Measurements from ENCODE around the gene FBN3.
A peak's percentile ranks its signal among the peaks of the same experiment; 100 is the strongest.
"Not testable (repeated sequence)": the region's sequence is repeated elsewhere in the genome, so short reads cannot be mapped to it uniquely, and the experiment has no call there.

FBN3 gene

DNA sequence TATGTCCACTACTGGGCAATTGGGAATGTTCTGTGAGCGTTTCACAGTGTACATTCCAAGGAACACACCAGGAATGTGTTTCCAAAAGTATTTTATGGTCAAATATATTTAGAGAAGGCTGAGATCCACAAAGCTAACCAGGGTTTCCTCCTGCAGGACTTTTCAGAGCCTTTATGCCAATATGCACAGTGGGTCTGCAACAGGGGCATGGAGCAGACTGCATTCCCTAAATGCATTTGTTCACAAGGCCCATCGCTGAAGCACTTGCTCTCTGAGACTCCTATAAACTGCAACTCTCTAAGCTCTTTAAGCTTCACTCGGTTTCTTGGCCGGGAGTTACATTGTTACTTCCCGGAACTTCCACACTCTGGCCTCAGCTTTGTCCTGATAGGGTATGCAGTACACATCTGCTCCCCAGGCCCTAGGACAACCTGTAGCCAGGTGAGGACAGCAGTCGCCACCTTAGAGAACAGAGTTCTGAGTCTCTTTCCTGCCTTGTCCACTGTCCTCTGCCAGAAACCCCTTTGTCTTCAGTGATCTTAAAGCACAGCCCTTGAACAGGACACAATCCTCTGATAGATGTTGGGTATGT lies 33.5 kb downstream of the FBN3 start:
- DNase-seq, result no peak

DNA sequence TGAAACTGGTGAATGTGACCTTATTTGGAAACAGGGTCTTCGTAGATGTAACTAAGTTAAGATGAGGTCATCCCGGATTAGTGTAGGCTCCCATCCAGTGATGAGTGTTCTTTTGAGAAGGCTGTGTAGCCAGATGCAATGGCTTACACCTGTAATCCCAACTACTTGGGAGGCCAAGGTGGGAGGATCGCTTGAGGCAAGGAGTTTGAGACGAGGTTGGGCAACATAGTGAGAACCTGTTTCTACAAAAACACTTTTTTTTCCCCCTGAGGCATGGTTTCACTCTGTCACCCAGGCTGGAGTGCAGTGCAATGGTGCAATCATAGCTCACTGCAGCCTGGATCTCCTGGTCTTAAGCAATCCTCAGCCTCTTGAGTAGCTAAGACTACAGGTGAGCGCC lies 36.4 kb downstream of the FBN3 start:
- peak; percentile 24 for DNase-seq

DNA sequence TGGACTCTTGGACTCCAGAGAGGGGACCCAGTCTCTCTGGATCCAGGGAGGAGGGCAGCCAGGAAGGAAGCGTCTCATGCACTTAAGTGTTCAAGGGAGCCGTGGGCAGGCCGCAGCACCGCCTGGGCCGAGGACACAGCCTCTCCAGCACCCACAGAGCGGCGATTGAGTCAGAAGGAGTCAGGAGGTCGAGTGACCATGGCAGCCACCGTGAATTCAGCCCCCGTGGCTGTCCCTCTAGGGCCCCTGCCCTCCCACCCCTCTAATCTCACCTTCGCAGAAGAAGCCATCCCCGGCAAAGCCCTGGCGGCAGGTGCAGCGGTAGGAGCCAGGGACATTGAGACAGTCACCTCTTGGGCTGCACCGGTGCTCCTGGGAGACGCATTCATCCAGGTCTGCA lies 38.0 kb downstream of the FBN3 start:
- no peak for DNase-seq

DNA sequence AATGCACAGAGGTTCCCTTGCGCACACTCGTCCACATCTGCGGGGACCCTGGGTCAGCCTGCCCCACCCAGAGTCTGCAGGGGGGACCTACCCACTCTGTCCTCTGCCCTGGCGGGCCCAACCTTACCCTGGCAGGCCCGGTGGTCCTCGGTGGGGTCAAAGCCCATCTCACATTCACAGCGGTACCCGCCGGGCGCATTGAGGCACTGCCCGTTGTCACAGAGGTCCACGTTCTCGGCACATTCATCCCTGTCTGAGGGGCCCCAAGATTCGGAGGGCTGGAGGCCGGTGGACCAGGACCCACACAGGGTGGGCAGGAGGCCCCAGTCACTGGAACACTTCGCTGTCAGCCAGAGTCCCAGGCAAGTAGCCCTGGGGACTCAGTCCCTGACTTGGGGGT lies 38.5 kb downstream of the FBN3 start:
- no peak for DNase-seq

DNA sequence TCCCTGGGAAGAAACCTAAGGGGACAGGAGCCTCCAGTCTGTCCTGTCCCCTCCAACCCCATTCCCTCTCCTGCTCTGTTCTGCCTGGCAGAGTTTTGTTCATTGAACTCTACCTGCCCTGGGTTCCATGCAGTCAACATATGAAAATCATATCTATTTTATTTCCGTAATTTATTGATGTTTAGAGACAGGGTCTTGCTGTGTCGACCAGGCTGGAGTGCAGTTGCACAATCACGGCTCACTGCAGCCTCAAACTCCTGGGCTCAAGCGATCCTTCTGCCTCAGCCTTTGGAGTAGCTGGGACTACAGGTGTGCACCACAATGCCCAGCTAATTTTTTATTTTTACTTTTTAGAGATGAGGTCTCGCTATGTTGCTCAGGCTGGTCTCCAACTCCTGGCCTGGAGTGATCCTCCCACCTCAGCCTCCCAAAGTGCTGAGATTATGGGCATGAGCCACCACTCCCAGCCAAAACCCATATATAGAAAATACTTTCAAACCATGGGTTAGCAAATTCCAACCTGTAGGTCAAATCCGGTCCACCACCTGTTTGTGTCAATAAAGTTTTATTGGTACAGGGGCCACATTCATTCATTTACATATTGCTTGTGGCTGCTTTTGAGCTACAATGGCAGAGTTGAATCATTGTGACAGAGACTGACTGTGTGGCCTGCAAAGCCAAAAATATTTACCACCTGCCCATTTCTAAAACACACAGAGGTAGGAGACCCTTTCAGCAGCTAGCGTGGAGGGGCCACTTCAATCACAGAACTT lies 39.3 kb downstream of the FBN3 start:
- DNase-seq, result no peak

DNA sequence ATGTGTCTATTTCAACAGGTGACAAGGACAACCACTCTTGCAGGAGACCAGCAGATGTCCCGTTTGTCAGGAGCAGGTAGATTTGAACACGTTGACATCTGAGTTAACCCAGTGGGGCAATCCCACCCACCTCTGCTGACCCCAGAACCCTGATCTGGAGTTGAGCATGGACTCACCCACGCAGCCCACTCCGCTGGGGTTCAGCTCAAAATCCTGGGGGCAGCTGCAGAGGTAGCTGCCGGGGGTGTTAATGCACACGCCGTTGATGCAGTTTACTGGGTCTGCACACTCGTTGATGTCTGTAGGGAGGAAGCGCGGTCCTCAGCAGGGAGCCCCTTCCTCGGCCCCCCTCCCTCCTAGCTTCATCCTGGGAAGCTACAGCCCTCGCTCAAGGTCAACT lies 39.9 kb downstream of the FBN3 start:
- DNase-seq, result no peak

DNA sequence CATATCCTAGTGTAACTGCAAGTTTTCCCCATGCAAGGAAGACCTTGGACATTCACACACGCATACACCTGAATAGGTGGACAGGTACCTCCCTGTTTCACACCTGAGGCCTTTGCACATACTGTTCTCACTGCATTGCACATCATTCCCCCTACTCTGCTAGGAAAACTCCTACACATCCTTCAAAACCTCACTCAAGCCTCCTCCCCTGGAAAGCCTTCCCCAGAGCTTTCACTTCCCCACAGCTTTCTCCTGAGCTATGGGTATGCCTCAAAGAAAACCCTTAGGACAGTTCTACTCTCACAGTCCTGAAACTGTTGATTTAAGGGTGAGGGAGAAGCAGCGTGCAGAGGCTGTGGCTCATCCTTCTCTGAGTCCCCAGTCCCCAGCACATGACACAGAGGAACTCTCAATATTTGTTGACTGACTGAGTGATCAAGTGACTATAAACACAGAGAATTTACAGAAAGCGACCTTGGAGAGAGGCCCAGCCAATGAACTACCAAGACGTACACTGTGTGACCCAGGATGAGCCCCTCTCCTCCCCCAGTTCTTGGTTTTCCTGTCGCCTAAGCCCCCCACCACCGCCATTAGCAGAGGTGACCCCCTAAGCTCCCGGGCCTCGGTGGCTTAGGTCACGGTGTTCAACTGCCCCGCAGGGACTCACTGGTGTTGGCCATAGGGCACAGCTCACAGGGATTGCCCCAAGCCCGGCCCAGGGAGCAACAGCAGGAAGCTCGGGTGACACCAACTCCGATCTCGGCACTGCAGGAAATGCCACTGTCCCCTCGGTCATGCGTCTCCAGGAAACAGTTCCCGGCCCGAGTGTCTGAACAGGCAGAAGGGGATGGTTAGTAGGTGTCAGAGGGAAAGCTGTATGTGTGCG lies 40.6 kb downstream of the FBN3 start:
- no peak for DNase-seq

DNA sequence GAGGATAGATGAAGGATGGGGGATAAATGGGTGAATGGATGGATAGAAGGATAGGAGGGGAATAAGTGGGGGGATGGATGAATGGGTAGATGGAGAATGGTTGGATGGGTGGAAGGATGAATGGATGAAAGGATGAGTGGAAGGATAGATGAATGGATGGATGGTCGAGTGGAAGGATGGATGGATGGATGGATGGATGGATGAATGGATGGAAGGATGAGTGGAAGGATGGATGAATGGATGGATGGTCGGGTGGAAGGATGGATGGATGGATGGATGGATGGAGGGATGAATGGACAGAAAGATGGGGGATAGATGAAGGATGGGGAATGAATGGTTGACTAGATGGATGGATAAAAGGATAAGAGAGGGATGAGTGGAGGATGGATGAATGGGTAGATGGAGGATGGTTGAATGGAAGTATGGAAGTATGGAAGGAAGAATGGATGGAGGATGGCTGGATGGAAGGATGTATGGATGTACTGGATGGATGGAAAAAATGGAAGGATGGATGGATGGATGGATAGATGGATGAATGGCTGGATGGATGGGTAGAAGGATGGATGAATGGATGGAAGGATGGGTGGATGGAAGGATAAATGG lies 42.0 kb downstream of the FBN3 start:
- DNase-seq, result no peak

DNA sequence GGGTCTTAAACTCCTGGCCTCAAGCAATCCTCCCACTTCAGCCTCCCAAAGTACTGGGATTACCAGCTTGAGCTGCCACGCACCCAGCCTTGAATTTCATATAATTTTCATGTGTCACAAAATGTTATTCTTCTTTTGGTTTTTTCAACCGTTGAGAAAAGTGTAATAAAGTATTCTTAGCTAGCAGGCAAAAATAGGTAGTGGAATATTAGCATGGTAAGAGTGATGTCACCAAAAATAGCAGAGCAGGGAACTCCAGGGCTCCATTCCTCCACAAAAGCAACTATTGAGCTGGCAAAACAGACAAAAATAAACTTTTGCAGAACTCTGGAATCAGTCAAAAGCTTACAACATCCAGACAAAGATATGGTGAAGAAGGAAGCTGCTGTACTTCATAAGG lies 43.9 kb downstream of the FBN3 start:
- DNase-seq, result no peak

DNA sequence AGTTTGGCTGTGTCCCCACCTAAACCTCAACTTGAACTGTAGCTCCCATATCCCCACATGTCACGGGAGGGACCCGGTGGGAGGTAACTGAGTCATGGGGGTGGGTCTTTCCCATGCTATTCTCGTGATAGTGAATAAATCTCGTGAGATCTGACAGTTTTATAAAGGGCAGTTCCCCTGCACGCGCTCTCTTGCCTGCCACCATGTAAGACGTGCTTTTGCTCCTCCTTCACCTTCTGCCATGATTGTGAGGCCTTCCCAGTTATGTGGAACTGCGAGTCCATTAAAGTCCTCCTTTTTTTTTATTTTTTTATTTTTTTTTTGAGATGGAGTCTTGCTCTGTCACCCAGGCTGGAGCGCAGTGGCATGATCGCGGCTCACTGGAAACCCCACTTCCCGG lies 47.5 kb downstream of the FBN3 start:
- DNase-seq, result not testable (repeated sequence)

DNA sequence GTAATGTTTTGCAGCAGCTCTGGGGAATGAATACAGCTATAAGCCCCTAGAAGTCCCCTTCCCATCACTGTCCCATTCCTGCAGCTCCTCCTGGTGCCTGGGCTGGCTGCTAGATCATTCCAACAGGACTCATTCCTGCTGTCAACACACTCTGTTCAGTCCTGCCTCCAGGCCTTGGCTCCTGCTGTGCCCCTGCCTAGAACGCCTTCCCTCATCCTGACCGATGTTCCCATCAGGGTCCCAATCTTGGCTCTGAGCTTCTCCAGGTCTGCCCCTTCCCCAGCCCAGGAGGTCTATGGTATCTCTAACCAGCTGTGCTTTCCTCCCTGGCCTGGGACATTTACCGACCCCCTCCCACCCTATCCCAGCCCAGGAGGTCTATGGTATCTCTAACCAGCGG lies 48.1 kb downstream of the FBN3 start:
- DNase-seq, result no peak

DNA sequence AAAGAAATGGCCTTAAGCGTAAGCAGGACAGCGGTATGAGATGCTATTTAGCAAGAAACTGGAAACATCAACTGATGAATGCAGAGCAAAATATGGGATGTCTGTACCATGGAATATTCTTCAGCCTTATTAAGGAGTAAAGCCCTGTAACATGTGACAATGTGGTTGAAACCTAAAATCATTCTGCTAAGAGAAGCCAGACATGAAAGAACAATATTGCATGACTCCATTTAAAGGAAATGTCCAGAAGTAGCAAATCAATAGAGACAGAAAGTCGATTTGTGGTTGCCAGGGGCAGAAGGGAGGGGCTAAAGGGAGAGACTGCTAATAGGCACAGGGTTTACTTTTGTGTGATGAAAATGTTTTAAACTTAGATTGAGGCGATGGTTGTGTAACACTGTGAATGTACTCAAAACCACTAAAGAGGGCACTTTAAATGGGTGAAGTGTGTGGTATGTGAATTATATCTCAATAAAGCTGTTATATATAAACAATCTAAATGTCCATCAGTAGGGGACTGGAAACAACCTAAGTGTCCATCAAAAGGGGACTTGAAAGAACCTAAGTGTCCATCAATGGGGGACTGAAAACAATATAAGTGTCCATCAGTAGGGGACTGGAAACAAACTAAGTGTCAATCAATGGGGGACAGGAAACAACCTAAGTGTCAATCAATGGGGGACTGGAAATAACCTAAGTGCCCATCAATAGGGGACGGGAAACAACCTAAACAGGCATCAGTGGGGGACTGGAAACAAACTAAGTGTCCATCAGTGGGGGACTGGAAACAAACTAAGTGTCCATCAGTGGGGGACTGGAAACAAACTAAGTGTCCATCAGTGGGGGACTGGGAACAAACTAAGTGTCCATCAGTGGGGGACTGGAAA lies 51.5 kb downstream of the FBN3 start:
- no peak for DNase-seq

DNA sequence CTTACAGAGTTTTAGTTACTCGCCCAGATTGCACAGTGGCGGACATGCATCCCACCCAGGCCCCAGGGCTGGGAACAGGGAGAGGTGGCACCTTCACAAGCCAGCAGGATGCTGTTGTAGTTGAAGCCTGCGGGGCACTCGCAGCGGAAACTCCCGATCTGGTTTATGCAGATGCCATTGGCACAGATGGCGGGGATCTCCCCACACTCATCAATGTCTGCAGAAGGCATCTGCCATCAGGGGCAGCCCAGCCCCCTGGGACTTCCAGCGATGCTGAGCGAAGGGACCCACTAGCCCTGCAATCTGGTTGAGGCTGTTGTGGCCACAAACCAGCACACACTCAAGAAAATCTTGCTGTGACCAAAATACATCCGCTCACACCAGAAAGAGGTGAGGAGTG lies 52.2 kb downstream of the FBN3 start:
- no peak for DNase-seq

DNA sequence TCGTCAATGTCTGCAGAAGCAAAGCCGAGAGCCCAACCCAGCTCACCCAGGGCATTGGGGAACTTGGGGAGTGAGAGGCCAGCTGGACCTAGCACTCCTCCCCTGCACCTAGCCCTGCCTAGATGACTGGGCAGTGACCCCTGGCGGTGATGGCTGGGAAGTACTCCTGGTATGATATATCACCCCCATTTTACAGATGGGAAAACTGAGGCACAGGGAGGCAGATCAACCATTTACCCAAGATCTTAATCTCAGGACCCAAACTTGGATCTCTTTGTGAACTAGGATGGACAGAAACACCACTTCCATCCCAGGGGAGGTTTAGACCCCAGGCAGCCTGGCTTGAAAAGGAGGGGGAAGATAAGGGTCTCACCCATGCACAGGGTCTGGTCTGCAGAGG lies 53.3 kb downstream of the FBN3 start:
- DNase-seq, result peak; percentile 53

DNA sequence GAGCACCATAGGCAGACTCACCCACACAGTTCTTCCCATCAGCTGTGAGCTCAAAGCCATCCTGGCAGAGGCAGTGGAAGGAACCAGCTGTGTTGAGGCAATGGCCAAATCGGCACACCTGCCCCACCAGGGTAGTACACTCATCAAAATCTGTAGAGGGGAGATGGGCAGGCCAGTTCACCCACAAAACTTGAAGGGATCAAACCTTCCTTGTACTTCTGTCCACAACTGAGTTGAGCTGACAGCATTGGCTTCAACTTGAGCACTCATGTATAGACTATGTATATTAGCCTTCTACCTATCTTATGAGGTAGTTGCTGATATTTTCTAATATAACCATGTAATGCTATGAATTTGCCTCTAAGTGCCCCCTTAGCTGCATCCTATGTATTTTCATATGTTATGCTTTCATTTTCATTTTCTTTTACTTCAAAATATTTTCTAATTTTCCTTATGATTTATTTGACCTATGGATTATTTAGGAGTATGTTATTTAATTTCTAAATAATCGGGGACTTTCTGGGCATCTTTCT lies 54.0 kb downstream of the FBN3 start:
- DNase-seq, result no peak

DNA sequence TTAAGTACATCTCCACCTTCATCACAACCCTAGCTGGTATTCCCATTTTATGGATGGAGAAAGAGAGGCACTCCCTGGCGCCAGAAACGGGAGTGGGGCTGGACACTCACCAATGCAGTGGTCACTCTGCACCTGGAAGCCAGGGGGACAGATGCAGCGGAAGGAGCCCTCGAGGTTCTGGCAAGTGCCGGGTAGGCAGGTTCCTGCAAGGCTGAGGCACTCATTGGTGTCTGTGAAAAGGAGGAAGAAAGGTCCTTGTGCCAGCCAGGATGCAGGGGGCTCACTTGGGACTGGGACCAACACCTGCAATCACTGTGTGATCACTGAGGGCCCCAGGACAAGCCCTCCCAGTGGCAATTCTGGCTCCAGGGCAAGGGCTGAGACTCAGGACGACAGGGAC lies 55.1 kb downstream of the FBN3 start:
- DNase-seq, result no peak

DNA sequence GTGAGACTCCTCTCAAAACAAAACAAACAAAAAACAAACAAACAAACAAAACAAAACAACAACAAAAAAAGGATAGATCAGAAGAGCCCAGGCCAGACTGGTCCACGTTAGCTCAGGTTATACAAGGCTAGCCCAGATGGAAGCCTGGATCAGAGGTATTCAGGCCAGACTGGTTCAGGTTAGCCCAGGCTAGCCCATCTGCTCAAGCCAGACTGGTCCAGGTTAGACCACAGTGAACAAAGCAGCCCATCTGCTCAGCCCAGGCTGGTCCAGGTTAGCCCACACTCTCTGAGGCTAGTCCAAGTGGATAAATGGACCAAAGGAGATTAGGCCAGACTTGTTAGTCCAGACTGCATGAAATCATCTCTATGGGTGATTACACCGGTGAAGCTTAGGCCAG lies 55.7 kb downstream of the FBN3 start:
- no peak for DNase-seq

DNA sequence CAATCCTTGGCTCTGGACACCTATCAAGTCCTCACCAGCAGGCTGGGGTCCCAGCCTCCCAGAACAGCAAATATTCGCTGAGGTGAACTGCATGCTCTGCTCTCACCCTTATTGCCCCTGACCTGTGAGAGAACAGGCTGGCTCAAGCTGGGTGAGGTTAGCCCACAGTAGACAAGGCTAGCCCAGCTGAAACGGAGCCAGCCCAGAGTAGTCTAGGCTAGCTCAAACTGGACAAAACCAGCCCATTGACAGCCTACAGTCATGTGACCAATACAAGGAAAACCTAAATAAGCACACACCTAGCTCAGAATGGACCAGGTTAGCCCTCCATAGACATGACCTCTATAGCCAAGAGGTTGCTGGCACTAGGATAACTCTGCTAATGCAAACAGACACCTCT lies 58.4 kb downstream of the FBN3 start:
- no peak for DNase-seq

DNA sequence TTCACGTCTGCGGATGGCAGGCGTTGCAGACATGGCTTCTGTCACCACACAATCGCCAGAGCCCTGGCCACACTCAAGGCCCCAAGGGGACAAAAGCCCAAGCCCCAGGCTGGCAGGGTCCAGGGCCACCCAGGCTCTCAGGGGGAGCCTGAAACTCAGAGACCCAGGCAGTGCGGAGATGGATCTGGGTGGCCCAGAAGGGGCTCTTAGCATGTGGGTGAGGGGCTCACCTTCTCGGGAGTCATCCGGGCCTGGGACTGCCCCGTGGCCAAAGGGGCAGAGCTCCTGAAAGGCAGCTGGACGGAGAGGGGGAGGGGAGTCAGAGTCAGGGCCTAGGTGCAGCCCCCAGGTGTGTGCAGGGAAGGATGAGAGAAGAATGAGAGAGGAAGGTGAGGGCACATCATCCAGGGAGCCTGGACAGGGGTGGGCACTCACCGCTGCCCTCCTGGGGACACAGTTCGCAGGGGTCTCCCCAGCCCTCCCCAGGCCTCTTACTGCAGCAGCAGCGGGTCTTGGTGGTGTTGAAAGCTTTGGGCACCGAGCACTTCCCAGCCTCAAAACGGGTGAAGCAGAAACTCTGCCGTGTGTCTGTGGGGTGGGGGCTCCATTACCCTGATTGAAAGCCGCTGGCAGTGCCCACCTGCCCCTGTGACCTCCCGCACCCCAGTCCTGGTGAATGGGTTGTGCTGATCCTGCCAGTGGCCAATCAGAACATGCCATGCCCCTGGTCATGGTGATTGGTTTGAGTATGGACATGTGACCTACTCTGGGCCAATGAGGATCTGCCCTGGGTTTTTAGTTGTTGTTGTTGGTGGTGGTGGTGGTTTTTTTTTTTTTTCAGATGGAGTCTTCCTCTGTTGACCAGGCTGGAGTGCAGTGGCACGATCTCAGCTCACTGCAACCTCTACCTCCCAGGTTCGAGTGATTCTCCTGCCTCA lies 59.5 kb downstream of the FBN3 start:
- no peak for DNase-seq

DNA sequence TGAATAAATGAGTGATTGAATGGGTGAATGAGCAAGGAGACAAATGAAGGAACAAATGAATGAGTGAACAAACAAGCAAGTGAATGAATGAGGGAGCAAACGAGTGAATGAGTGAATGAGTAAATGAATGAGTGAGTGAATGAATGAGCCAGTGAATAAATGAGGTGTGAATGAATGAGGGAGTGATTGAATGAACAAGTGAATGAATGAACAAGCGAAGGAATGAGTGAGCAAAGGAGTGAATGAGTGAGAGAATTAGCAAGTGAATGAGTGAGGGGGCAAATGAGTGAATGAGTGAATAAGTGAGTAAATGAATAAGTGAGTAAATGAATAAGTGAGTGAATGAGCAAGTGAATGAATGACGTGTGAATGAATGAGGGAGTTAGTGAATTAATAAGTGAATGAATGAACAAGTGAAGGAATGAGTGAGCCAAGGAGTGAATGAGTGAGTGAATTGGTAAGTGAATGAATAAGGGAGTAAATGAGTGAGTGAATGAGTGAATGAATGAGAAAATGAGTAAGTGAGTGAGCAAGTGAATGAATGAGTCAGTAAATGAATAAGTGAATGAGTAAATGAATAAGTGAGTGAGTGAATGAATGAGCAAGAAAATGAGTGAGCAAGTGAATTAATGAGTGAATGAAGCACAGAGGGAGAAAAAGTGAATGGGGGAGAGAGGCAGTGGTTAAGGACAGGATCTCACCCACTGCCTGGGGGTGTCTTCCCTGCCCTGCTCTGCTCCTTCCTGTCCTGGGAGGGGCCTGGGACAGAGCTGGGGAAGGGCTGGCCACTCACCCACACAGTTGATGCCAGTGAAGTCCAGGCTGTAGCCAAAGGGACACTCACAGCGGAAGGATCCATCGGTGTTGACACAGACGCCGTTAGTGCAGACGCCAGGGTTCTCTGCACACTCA lies 60.4 kb downstream of the FBN3 start:
- DNase-seq, result no peak

Measured in RPMI8226 (cell line).